Inferior parietal cortex (tissue), 1 donor: Measurements from ENCODE around the gene DERA.
A peak's percentile ranks its signal among the peaks of the same experiment; 100 is the strongest.
"Not testable (repeated sequence)": the region's sequence is repeated elsewhere in the genome, so short reads cannot be mapped to it uniquely, and the experiment has no call there.

Experiments
- DNase-seq: peaks from one replicate; pipeline ENCODE4 v3.0.0-alpha.2; 2016; ENCODE audit errors: extremely low spot score

DERA gene

GRCh38 chr12:15910864-15911721, at the start of gene DERA:
Gene DERA, plus strand, starts transcription at chr12:15911332. Its CDS starts 52 bp downstream, at chr12:15911384.
- DNase-seq = peak; percentile 63

- DNase-seq = no peak
Measured at GRCh38 chr12:15861404-15861803, 49.7 kb upstream of the DERA start.

- no peak for DNase-seq
Measured at GRCh38 chr12:15862840-15863239, 48.3 kb upstream of the DERA start.

GRCh38 chr12:15863372-15863771, 47.8 kb upstream of the DERA start:
- DNase-seq = no peak

- DNase-seq = no peak
Measured at GRCh38 chr12:15863984-15864383, 47.1 kb upstream of the DERA start.

- DNase-seq = no peak
Measured at GRCh38 chr12:15868186-15868585, 42.9 kb upstream of the DERA start.

- DNase-seq = no peak
Measured at GRCh38 chr12:15873556-15873955, 37.6 kb upstream of the DERA start.

- DNase-seq = not testable (repeated sequence)
Measured at GRCh38 chr12:15874556-15875145, 36.5 kb upstream of the DERA start.

- no peak for DNase-seq
Measured at GRCh38 chr12:15875863-15876262, 35.3 kb upstream of the DERA start.

GRCh38 chr12:15879413-15879812, 31.7 kb upstream of the DERA start:
- DNase-seq = no peak

GRCh38 chr12:15880721-15881120, 30.4 kb upstream of the DERA start:
- DNase-seq = no peak

GRCh38 chr12:15882118-15882971, 28.8 kb upstream of the DERA start, which contains the start of gene STRAP:
Gene STRAP, plus strand, starts transcription at chr12:15882387. Its CDS starts 321 bp downstream, at chr12:15882708.
- DNase-seq = peak; percentile 99

GRCh38 chr12:15883536-15883935, 27.6 kb upstream of the DERA start:
- DNase-seq = no peak

GRCh38 chr12:15886372-15887042, 24.6 kb upstream of the DERA start:
- no peak for DNase-seq

GRCh38 chr12:15887043-15887817, 23.9 kb upstream of the DERA start:
- DNase-seq = no peak

- no peak for DNase-seq
Measured at GRCh38 chr12:15892645-15893259, 18.4 kb upstream of the DERA start.

GRCh38 chr12:15893260-15893659, 17.9 kb upstream of the DERA start:
- DNase-seq = no peak

- no peak for DNase-seq
Measured at GRCh38 chr12:15896867-15897266, 14.3 kb upstream of the DERA start.

GRCh38 chr12:15897433-15897832, 13.7 kb upstream of the DERA start:
- DNase-seq = no peak

- peak; percentile 71 for DNase-seq
Measured at GRCh38 chr12:15899282-15899870, 11.8 kb upstream of the DERA start.
